ENCODE data around the gene EIF2S2.

The EIF2S2 gene

GRCh38 chr20:34061695-34062094 lies 50.3 kb downstream of the EIF2S2 start:
- DNase-seq, result no peak

GRCh38 chr20:34060970-34061369 lies 51.1 kb downstream of the EIF2S2 start:
- DNase-seq, result no peak

GRCh38 chr20:34058831-34059230 lies 53.2 kb downstream of the EIF2S2 start:
- DNase-seq, result no peak

- no peak for DNase-seq
Measured at GRCh38 chr20:34055290-34055689, 56.8 kb downstream of the EIF2S2 start.

- DNase-seq, result no peak
Measured at GRCh38 chr20:34052414-34052813, 59.6 kb downstream of the EIF2S2 start.

- DNase-seq, result no peak
Measured at GRCh38 chr20:34049897-34050695, 61.9 kb downstream of the EIF2S2 start.

GRCh38 chr20:34049389-34049788 lies 62.7 kb downstream of the EIF2S2 start:
- DNase-seq, result no peak

- peak; percentile 63 for DNase-seq
Measured at GRCh38 chr20:34047917-34048316, 64.1 kb downstream of the EIF2S2 start.

GRCh38 chr20:34047010-34047687 lies 64.9 kb downstream of the EIF2S2 start:
- DNase-seq, result no peak

GRCh38 chr20:34045930-34046725 lies 65.9 kb downstream of the EIF2S2 start:
- DNase-seq, result no peak

- no peak for DNase-seq
Measured at GRCh38 chr20:34045294-34045693, 66.7 kb downstream of the EIF2S2 start.

- DNase-seq, result no peak
Measured at GRCh38 chr20:34043025-34043424, 69.0 kb downstream of the EIF2S2 start.

GRCh38 chr20:34042262-34042661 lies 69.8 kb downstream of the EIF2S2 start:
- DNase-seq, result no peak

- DNase-seq, result no peak
Measured at GRCh38 chr20:34041226-34041625, 70.8 kb downstream of the EIF2S2 start.

GRCh38 chr20:34040300-34040995 lies 71.6 kb downstream of the EIF2S2 start:
- DNase-seq, result no peak

Measured in NCI-H1436 treated with DMSO at 0.1 percent for 48 hours (cell line).